ENCODE measurements around the gene PLIN5.

Gene PLIN5

DNA sequence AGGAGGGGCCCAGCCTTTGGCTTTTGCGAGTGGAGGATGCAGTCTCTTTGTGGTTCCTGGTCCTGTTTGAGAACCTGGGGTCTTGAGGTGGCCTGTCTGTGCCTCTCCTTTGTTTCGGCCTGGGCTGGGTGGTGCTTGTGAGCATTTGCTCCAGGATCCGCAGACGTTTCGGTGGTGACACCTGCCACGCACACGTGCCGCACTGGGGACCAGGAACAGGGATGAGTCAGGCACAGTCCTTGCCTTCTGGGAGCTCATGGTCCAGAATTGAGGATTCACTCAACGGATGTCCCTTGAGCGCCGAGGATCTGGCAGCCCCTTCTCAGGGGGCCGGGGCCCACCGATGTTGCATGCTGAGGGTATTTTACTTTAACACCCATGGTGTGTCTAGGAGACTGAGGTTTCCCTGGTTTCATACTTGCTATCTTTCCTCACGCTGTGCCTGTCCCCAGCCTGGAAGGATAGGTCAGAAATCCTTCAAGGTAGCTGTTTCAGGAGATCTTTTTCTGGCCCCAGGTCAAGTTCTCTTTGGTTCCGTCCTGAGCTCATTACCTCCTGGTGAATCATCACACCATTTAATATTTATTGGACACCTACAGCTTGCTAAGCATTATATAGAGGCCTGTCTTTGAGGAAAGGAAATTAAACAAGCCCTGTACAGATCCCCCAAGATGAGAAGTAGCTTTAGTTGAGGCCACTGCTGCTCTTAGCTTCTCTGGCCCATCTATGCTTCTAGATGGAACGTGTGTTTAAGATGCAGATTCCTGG, 57.8 kb downstream of the PLIN5 start:
- no peak for DNase-seq

- DNase-seq, result no peak
Observed at GRCh38 chr19:4474514-4475022, 60.5 kb downstream of the PLIN5 start.

DNA sequence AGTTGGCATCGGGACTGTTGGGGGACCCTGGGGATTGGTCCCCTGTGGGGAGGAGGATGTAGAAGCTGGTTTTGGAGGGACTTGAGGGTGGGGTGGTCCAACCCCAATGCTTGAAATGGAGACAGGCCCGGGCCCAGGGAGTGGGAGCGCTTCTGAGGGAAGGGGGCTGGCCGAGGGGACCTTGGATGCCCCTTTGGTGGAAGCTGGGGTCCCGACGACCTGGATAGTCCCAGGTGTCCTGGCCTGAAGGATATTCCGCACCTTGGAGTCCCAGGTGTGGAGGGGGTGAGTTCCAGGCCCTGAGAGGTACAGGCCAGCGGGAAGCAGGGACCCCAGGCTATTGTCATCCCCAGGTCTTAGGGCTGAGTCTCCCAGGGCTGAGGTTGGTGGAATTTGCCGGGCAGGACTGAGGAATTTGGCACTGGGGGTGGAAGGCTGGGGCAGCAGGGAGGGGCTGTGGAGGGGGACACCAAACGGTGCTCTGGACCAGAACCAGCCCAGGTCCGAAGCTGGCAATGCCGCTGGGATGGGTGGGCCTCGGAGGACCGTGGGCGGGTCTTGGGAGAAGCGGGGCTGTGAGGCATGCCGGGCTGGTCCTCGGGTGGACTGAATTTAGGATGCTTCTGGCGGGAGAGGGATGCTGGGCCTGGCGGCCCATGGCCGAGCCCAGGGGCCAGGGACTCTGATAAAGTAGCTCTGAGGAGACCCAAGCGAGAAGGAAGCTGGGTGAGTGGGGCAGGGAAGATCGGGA, 61.1 kb downstream of the PLIN5 start:
- DNase-seq, result no peak

DNA sequence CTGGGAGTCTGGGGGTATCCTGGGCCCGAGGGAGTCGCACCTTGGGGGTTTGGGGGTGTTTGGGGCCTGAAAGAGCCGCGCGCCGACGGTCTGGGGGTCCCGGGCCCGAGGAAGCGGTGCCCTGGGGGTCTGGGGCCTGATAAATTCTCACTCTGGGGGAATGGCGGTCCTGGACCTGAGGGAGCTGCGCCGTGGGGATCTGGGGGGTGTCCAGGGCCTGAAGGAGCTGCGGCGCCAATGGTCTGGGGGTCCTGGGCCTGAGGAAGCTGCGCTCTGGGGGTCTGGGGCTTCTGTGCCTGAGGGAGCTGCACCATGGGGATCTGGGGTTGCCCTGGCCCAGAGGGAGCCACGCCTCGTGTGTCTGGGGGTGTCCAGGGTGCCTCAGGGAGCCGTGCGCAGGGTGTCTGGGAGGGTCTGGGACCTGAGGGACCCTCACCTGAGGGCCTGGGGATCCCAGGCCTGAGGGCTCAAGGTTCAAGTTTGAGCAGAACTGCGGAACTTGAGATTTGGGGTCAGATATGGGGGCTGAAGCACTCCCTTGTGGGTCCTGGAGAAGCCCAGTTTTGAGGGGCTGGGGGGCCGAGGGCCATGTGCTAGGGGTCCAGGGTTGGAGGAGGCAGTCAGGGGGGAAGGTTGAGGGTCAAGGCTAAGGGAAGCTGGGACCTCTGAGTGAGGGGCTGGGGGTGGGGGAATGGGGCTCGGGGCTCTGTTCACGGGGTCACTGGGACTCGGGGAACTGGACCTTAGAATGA, 61.8 kb downstream of the PLIN5 start:
- DNase-seq, result no peak
